Erythroblast (primary cell): Measurements from ENCODE around the gene AFAP1L2.

Source experiments
- DNase-seq, 2 experiments: peaks; one replicate each; lab custom pipeline; 2025; lab: John Stamatoyannopoulos, UW
- GATA1 ChIP-seq: IDR thresholded peaks from 2 replicates; pipeline ENCODE4 v1.6.1; 2011; ENCODE audit warnings: low read depth, mild to moderate bottlenecking, control low read depth, low read length, moderate library complexity
- POLR2A ChIP-seq: IDR thresholded peaks from 2 replicates; pipeline ENCODE4 v1.6.1; 2011; ENCODE audit warnings: mild to moderate bottlenecking, low read length

AFAP1L2 gene

GRCh38 chr10:114404171-114405010, at the start of gene AFAP1L2:
TSS of gene AFAP1L2 (minus strand) at chr10:114404502. CDS start at chr10:114404455, 47 bp downstream.
- no peak for TF ChIP-seq GATA1
- DNase-seq, result no peak

GRCh38 chr10:114453576-114453975, 49.3 kb upstream of the AFAP1L2 start:
- no peak for DNase-seq
- TF ChIP-seq GATA1 (no peak), POLR2A (no peak)

- DNase-seq, result no peak
- no peak for TF ChIP-seq POLR2A
- TF ChIP-seq GATA1, result no peak
Measured at GRCh38 chr10:114448897-114449296, 44.6 kb upstream of the AFAP1L2 start.

- DNase-seq, result no peak
- no peak for TF ChIP-seq POLR2A
- no peak for TF ChIP-seq GATA1
Measured at GRCh38 chr10:114445332-114445731, 41.0 kb upstream of the AFAP1L2 start.

GRCh38 chr10:114444819-114445218, 40.5 kb upstream of the AFAP1L2 start:
- TF ChIP-seq GATA1, result no peak
- TF ChIP-seq POLR2A, result no peak
- no peak for DNase-seq

GRCh38 chr10:114442091-114442630, 37.9 kb upstream of the AFAP1L2 start:
- DNase-seq, result peak; percentile 43 to 86
- no peak for TF ChIP-seq GATA1
- TF ChIP-seq POLR2A, result no peak

- TF ChIP-seq GATA1 (no peak), POLR2A (no peak)
- no peak for DNase-seq
Measured at GRCh38 chr10:114441107-114441506, 36.8 kb upstream of the AFAP1L2 start.

GRCh38 chr10:114437473-114438292, 33.4 kb upstream of the AFAP1L2 start:
- peak in 1 of 2 experiments; percentile 9 for DNase-seq
- TF ChIP-seq GATA1 (no peak), POLR2A (no peak)

- DNase-seq, result no peak
- no peak for TF ChIP-seq POLR2A
- no peak for TF ChIP-seq GATA1
Measured at GRCh38 chr10:114436941-114437340, 32.6 kb upstream of the AFAP1L2 start.

- DNase-seq, result no peak
- TF ChIP-seq POLR2A, result no peak
- no peak for TF ChIP-seq GATA1
Measured at GRCh38 chr10:114432566-114433093, 28.3 kb upstream of the AFAP1L2 start.

GRCh38 chr10:114431414-114432135, 27.3 kb upstream of the AFAP1L2 start:
- no peak for DNase-seq
- TF ChIP-seq POLR2A (no peak), GATA1 (no peak)

GRCh38 chr10:114430688-114431413, 26.5 kb upstream of the AFAP1L2 start:
- DNase-seq, result no peak
- TF ChIP-seq GATA1, result no peak
- no peak for TF ChIP-seq POLR2A
